ENCODE results near the gene SECISBP2L.
"Not testable (repeated sequence)": the region's sequence is repeated elsewhere in the genome, so short reads cannot be mapped to it uniquely, and the experiment has no call there.

The SECISBP2L gene

GRCh38 chr15:49046220-49047102, at the start of gene SECISBP2L:
Gene SECISBP2L, minus strand, starts transcription at chr15:49046446. Its CDS starts 147 bp downstream, at chr15:49046299.
- peak; percentile 85 to 87 for DNase-seq (ENCODE audit: low read depth in 2 of 2)

- no peak for DNase-seq (ENCODE audit: low read depth in 2 of 2)
These were observed 48.7 kb upstream of the SECISBP2L start for GRCh38 chr15:49094923-49095322.

DNA sequence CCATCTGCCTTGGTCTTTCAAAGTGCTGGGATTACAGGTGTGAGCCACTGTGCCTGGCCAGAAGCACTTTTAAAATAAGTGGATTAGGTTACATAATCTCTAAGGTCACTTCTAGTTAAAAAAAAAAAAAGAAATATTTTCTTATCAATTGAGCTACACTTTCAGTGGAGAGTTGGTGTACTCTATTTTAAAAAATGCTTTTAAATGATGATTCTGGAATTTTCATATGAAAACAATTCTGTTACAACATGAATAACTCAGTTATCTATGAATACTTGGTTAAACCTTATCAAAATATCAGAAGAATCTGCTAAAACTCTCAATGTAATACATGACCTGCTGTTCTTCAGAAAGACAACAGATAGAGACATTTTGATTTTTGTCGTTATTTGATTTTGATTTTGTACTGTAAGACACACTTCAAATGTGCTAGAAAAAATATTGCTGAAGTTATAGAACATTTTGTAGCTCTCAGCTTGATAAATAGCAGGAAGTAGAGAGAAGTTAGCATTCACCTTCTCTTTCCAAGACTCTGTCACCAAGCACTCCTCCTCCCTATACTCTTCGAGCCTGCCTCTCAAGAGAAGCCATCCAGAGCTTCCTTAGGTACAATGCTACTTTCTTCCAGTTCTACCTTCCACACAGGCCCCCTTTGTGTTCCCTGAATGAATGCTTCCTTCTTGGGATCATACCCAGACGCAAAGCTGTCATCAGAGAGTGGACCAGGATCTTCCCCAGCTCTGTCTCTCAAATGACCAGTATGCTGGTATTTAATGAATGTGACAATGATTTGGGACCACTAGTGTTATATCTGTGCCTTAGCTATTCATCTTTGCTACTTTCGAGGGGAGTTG, 47.2 kb upstream of the SECISBP2L start:
- DNase-seq (ENCODE audit: low read depth in 2 of 2): no peak

DNA sequence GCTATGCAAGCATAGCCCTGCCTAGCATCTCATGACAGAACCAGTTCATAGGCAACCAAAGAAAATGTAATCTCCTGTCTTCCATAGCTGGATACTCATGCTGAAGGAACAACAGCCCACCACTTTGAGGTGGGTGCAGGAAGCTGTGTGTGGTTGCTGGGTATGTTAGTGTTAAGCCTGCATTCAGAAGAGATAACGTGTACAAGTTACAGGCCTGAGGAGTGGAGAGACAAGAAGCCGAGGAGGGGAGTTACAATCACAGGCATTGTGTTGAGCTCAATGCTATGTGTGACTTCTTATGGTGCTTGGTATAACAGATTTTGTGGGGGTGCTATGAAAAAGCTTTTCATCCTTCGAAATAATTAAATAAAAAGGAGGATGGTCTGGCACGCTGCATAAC, 42.8 kb upstream of the SECISBP2L start:
- DNase-seq (ENCODE audit: low read depth in 2 of 2): no peak

DNA sequence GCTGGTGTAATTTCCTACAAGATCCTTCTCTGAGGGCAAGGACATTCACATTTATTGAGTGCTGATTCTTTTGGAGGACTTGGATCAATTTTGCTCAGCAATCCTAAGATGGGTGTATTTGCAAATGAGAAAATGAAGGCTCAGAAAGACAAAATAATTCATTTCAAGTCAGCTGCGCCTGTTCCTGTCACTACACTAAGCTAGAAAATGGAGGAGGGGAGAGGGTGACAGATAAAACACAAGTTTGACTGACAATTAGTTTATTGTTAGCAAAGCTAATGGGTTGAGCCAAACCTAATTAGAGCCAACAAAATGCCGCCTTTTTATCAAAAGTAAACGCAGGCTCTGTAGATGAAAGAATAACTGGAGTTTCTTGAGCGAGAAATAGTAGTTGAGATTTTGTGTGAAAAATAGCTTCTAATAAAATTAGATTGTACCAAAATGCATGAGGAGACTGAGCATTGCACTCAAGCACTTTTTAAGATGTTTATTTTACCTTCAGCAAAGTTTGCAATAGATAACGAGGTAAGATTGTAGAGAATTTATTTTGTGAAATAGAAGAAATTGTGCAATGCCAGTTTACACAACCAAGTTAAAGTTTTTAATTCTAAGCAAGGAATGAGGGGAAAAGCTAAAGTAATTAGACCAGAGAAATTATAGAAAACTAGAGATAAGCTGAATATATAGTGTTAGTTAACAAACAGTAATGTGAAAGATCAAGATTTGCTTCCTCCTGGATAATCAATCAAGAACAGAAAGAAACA, 39.6 kb upstream of the SECISBP2L start:
- no peak for DNase-seq (ENCODE audit: low read depth in 2 of 2)

- DNase-seq (ENCODE audit: low read depth in 2 of 2): no peak
These were observed 38.0 kb upstream of the SECISBP2L start for GRCh38 chr15:49084285-49084570.

- DNase-seq (ENCODE audit: low read depth in 2 of 2): no peak
These were observed 37.4 kb upstream of the SECISBP2L start for GRCh38 chr15:49083401-49084284.

- no peak for DNase-seq (ENCODE audit: low read depth in 2 of 2)
These were observed 36.7 kb upstream of the SECISBP2L start for GRCh38 chr15:49082960-49083359.

DNA sequence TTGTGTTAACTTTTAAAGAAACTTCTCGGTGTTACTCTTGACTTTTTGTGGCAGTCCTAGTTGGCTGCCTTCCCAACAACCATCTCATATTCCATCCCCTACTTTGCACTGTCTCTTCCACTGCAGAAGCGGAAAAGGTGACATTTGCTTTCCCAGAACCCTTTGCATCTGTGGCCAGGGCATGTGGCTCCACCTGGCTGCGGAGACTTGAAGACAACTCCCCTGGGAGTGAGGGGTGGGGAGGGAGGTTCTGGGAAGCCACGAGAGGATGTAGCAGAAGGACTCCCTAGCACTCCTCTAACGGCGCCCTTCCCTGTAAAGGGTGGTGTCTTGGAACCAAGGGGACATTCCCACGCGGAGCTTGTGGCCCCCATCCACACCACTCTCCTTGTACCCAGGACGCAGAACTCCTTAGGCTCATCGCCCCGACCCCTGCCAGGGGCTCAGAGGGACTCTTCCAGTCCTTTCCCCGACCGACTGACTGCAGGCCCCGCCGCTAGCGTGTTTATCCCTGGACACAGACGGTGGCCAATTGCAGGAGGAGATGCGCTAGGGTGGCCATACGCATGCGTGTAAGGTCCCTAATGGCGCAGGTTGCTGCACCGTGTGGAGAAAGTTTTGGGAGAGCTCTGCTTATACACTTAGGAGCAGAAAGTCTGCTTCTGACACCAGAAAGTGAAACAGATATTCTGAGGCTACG, 33.2 kb upstream of the SECISBP2L start:
- DNase-seq (ENCODE audit: low read depth in 2 of 2): no peak

DNA sequence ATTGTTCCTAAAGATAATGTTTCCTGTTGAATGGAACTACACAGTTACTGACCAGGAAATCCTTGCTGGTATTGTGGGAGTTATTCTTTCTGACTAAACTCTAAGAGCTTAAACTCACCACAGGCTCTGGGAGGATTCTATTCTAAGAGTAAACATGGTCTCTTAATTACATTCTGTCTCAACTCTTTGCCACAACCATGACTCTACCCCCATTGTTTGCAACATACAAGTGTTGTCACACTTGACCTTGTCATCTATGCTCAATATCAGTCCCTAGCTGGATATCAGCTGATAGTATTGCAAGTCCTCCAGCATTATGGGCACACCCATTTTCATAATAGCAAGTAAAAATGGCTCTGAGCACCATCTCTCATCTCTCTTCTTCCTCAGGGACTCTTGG, 29.6 kb upstream of the SECISBP2L start:
- no peak for DNase-seq (ENCODE audit: low read depth in 2 of 2)

- DNase-seq (ENCODE audit: low read depth in 2 of 2): not testable (repeated sequence)
These were observed 28.5 kb upstream of the SECISBP2L start for GRCh38 chr15:49074589-49075287.

DNA sequence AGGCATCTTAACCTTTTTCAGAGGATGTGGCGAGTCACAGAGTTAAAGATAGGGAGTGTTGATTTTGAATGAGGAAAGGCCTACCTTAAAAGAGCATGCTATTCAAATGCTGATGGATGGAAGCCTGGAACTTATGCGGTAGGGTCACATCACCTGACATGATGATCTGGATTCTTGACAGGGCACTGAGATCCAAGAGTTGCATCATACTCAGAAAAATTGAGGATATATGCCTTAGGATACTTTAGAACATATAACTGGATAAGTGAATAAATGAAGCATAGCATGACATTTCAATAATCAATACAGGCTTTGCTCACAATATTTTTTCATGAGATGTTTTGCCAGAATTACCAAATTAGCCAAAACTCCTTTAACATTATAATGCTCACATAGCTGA, 20.1 kb upstream of the SECISBP2L start:
- DNase-seq (ENCODE audit: low read depth in 2 of 2): no peak

DNA sequence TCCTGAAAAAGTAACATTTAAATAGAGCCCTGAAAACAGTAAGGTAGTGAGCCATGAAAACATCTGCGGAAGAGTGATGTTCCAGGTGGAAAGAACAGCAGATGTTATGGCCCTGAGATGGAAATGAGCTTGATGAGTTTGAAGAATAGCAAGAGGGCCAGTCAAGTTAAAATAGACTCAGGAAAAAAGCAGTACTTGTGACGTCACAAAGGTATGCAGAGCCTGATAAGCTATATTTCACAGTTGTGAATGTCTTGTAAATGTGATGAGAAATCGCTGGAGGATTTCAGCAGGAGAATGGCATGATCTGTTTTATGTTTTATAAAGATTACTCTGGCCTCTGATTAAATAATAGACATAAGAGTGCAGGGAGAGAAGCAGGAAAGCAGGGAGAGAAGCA, 18.6 kb upstream of the SECISBP2L start:
- no peak for DNase-seq (ENCODE audit: low read depth in 2 of 2)

GRCh38 chr15:49064281-49064653, 18.0 kb upstream of the SECISBP2L start:
- DNase-seq (ENCODE audit: low read depth in 2 of 2): no peak

DNA sequence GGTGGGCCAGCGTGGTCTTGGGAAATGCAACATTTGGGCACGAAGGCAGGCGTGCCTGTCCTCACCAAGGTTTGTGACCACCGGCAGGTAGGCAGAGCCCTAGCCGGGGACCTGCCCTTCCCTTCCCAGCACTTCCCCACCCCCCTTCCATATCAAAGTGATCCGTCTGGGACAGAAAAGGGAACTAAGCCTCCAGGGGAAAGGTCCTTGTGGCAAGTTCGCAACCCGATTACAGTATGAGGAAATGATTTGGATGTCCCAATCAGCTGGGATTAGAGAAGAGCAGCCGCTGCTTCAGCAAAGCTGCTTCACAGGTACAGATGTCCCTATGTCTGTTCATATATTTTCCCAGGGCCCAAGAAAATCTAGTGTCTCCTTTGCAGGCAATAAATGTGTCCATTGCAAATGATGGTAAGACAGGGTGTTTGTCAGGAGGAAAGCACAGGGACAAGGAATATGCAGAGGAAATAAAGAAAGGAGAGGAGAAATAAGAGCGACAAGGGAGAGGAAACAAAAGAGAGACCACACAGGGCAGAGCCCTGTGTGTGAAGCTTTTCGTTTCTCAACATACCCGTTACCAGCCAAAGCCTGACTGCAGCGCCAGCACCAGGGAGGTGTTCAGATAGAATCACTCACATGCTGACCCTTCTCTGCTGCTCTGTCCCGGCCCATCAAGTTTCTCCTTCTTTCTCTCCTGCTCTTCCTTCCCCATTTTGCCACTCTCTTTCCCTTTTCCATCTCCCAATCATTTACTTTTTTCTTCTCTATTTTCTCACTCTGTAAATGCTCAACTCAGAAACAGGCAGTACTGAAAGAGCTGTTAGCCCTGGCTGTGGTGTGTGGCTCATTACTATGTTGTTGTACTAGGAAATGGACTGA, 17.4 kb upstream of the SECISBP2L start:
- no peak for DNase-seq (ENCODE audit: low read depth in 2 of 2)

- no peak for DNase-seq (ENCODE audit: low read depth in 2 of 2)
These were observed 16.7 kb upstream of the SECISBP2L start for GRCh38 chr15:49062900-49063299.

DNA sequence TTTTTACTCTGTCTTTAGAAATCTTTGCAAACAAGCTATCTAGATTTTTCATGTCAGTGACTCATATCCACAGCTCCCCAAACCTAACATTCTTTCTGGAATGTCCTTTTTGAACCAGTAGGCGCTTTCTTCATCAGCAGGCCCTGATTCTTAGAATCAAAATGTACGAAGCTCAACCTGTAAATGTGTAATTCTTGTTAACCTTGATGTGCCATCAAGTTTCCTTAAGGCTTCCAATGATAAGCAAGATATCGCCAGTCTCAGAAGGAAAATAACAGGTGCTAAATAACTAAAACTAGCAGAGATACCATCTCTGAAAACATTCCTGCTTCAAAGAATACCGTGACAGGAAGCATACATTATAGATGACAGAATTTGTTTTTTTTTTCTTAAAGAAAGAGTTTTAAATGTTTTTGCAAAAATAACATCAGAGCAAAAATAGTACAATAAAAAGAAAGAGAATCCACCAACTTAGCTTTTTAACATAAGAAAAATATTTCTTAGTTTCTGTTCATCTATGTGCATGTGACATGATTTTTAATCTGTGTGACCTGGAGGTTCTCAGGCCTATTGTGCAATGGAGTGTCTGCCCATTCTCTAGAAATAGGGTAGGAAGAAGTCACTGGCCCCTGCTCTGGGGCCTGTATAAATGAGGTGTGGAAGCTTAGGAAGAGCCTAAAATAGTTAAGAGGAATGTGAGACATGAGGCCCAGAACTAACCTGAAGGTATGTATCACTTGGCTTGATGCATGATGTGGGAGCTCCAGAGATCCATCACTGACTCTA, 14.7 kb upstream of the SECISBP2L start:
- DNase-seq (ENCODE audit: low read depth in 2 of 2): no peak

DNA sequence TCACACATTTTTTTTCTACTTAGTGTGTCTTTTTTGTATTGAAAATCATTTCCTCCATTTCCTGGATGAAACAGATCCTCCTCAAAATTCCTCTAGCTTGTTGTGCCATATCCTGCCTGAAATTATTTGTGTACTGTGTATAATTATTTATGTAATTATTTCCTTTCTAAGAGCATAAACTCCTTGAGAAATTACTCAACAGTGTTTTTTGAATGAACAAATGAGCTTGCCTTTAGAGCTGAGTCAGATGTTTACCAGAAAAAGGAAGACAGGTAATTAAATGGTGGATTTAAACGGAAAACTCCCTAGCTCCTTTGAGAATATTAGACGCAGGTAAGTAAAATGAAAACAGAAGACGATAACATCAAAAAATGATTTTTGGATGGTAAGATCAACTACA, 13.2 kb upstream of the SECISBP2L start:
- DNase-seq (ENCODE audit: low read depth in 2 of 2): no peak
